ENCODE data around the gene PATJ.

PATJ gene

DNA sequence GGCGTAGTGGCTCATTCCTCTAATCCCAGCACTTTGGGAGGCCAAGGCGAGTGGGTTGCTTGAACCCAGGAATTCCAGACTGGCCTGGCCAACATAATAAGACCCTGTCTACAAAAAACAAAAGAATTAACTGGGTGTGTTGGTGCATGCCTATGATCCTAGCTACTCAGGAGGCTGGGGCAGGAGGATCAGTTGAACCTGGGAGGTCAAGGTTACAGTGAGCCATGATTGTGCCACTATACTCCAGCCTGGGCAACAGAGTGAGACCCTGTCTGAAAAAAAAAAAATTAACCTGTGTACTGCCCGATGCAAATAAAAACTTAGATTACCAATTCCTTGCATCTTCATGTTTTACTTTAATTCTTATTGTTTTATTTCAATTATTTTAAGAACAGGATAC lies 193.2 kb downstream of the PATJ start:
- TF ChIP-seq ZFP30 (CRISPR knock-in tag; IDR thresholded peaks at IDR 0.05) (no peak), BACH2 (CRISPR knock-in tag; IDR thresholded peaks at IDR 0.05; ENCODE audit: borderline replicate concordance) (no peak), ZNF565 (CRISPR knock-in tag; conservative IDR thresholded peaks at IDR 0.05; ENCODE audit: low read depth) (no peak), CSDC2 (CRISPR knock-in tag; IDR thresholded peaks at IDR 0.05) (no peak), ARNTL (CRISPR knock-in tag; IDR thresholded peaks at IDR 0.05; ENCODE audit: borderline replicate concordance, low read depth) (no peak), RARB (CRISPR knock-in tag; IDR thresholded peaks at IDR 0.05) (no peak), SNAI2 (CRISPR knock-in tag; IDR thresholded peaks at IDR 0.05) (no peak), ISL1 (CRISPR knock-in tag; IDR thresholded peaks at IDR 0.05) (no peak), ESRRG (CRISPR knock-in tag; IDR thresholded peaks at IDR 0.05) (no peak), TOX (CRISPR knock-in tag; IDR thresholded peaks at IDR 0.05; ENCODE audit: borderline replicate concordance) (no peak)
- TF ChIP-seq, protein P1, sequence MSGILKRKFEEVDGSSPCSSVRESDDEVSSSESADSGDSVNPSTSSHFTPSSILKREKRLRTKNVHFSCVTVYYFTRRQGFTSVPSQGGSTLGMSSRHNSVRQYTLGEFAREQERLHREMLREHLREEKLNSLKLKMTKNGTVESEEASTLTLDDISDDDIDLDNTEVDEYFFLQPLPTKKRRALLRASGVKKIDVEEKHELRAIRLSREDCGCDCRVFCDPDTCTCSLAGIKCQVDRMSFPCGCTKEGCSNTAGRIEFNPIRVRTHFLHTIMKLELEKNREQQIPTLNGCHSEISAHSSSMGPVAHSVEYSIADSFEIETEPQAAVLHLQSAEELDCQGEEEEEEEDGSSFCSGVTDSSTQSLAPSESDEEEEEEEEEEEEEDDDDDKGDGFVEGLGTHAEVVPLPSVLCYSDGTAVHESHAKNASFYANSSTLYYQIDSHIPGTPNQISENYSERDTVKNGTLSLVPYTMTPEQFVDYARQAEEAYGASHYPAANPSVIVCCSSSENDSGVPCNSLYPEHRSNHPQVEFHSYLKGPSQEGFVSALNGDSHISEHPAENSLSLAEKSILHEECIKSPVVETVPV (CRISPR knock-in tag; IDR thresholded peaks at IDR 0.05), result no peak
- TF ChIP-seq, protein P2, sequence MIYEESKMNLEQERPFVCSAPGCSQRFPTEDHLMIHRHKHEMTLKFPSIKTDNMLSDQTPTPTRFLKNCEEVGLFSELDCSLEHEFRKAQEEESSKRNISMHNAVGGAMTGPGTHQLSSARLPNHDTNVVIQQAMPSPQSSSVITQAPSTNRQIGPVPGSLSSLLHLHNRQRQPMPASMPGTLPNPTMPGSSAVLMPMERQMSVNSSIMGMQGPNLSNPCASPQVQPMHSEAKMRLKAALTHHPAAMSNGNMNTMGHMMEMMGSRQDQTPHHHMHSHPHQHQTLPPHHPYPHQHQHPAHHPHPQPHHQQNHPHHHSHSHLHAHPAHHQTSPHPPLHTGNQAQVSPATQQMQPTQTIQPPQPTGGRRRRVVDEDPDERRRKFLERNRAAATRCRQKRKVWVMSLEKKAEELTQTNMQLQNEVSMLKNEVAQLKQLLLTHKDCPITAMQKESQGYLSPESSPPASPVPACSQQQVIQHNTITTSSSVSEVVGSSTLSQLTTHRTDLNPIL (CRISPR knock-in tag; IDR thresholded peaks at IDR 0.05; ENCODE audit: low read depth), result no peak
- TF ChIP-seq, protein P3, sequence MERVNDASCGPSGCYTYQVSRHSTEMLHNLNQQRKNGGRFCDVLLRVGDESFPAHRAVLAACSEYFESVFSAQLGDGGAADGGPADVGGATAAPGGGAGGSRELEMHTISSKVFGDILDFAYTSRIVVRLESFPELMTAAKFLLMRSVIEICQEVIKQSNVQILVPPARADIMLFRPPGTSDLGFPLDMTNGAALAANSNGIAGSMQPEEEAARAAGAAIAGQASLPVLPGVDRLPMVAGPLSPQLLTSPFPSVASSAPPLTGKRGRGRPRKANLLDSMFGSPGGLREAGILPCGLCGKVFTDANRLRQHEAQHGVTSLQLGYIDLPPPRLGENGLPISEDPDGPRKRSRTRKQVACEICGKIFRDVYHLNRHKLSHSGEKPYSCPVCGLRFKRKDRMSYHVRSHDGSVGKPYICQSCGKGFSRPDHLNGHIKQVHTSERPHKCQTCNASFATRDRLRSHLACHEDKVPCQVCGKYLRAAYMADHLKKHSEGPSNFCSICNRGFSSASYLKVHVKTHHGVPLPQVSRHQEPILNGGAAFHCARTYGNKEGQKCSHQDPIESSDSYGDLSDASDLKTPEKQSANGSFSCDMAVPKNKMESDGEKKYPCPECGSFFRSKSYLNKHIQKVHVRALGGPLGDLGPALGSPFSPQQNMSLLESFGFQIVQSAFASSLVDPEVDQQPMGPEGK (CRISPR knock-in tag; IDR thresholded peaks at IDR 0.05; ENCODE audit: borderline replicate concordance), result no peak

DNA sequence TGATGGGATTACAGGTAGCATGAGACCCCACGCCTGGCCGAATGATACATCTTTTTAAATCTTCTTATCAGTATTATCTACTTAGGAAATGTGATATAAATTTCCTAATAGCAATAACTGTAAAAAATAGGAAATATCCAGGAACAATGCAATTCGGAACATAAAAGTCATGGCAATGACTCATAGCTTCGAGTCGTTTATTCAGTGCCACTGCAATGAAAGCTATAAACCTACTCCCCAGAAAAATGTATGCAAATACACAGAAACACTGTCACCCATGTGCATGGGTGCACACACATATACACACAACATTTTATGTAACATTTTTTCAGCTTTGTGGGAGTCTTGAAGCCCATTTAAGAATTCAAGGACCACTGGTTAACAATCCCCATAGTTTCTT lies 194.6 kb downstream of the PATJ start:
- no peak for ATAC-seq
- TF ChIP-seq, protein P2 (CRISPR knock-in tag; IDR thresholded peaks at IDR 0.05; ENCODE audit: low read depth), result no peak
- TF ChIP-seq ZFP3 (CRISPR knock-in tag; IDR thresholded peaks at IDR 0.05) (no peak), ISL1 (CRISPR knock-in tag; IDR thresholded peaks at IDR 0.05) (no peak), ZNF565 (CRISPR knock-in tag; conservative IDR thresholded peaks at IDR 0.05; ENCODE audit: low read depth) (no peak), ARNTL (CRISPR knock-in tag; IDR thresholded peaks at IDR 0.05; ENCODE audit: borderline replicate concordance, low read depth) (no peak), ZNF8 (CRISPR knock-in tag; IDR thresholded peaks at IDR 0.05) (no peak), BACH2 (CRISPR knock-in tag; IDR thresholded peaks at IDR 0.05; ENCODE audit: borderline replicate concordance) (no peak), TCF4 (CRISPR knock-in tag; IDR thresholded peaks at IDR 0.05; ENCODE audit: borderline replicate concordance) (no peak), ZNF70 (CRISPR knock-in tag; IDR thresholded peaks at IDR 0.05) (no peak), OSR1 (CRISPR knock-in tag; IDR thresholded peaks at IDR 0.05) (no peak), CSDC2 (CRISPR knock-in tag; IDR thresholded peaks at IDR 0.05) (no peak), ZC3H10 (CRISPR knock-in tag; IDR thresholded peaks at IDR 0.05) (no peak), GLIS3 (CRISPR knock-in tag; IDR thresholded peaks at IDR 0.05) (no peak), PPARA (CRISPR knock-in tag; IDR thresholded peaks at IDR 0.05; ENCODE audit: borderline replicate concordance) (no peak)
- TF ChIP-seq, protein P4, sequence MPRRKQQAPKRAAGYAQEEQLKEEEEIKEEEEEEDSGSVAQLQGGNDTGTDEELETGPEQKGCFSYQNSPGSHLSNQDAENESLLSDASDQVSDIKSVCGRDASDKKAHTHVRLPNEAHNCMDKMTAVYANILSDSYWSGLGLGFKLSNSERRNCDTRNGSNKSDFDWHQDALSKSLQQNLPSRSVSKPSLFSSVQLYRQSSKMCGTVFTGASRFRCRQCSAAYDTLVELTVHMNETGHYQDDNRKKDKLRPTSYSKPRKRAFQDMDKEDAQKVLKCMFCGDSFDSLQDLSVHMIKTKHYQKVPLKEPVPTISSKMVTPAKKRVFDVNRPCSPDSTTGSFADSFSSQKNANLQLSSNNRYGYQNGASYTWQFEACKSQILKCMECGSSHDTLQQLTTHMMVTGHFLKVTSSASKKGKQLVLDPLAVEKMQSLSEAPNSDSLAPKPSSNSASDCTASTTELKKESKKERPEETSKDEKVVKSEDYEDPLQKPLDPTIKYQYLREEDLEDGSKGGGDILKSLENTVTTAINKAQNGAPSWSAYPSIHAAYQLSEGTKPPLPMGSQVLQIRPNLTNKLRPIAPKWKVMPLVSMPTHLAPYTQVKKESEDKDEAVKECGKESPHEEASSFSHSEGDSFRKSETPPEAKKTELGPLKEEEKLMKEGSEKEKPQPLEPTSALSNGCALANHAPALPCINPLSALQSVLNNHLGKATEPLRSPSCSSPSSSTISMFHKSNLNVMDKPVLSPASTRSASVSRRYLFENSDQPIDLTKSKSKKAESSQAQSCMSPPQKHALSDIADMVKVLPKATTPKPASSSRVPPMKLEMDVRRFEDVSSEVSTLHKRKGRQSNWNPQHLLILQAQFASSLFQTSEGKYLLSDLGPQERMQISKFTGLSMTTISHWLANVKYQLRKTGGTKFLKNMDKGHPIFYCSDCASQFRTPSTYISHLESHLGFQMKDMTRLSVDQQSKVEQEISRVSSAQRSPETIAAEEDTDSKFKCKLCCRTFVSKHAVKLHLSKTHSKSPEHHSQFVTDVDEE (CRISPR knock-in tag; IDR thresholded peaks at IDR 0.05), result no peak
- TF ChIP-seq, protein P5, sequence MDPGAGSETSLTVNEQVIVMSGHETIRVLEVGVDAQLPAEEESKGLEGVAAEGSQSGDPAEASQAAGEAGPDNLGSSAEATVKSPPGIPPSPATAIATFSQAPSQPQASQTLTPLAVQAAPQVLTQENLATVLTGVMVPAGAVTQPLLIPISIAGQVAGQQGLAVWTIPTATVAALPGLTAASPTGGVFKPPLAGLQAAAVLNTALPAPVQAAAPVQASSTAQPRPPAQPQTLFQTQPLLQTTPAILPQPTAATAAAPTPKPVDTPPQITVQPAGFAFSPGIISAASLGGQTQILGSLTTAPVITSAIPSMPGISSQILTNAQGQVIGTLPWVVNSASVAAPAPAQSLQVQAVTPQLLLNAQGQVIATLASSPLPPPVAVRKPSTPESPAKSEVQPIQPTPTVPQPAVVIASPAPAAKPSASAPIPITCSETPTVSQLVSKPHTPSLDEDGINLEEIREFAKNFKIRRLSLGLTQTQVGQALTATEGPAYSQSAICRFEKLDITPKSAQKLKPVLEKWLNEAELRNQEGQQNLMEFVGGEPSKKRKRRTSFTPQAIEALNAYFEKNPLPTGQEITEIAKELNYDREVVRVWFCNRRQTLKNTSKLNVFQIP (CRISPR knock-in tag; IDR thresholded peaks at IDR 0.05; ENCODE audit: borderline replicate concordance, low read depth), result no peak
- TF ChIP-seq, protein P3 (CRISPR knock-in tag; IDR thresholded peaks at IDR 0.05; ENCODE audit: borderline replicate concordance), result no peak

More for the DNA sequence above, 193.2 kb downstream of the PATJ start:
- ATAC-seq, result no peak
